K562 (cell line): ENCODE results near the gene MRPL55. TPM values are rescaled to one million over a fixed set of nuclear protein-coding genes. Genes with fewer than 3 reads are reported as not detected.

ENCODE experiments used
- CBX5 ChIP-seq: IDR thresholded peaks from 2 replicates; pipeline ENCODE4 v1.6.1; 2014; ENCODE audit warnings: low read depth, borderline replicate concordance
- DEAF1 ChIP-seq: fragments of 450-650 bp; formaldehyde crosslinking; IDR thresholded peaks from 2 replicates; pipeline ENCODE4 v1.4.0; 2020; ENCODE audit warnings: mild to moderate bottlenecking, moderate library complexity
- ERF ChIP-seq: fragments of 450-650 bp; formaldehyde crosslinking; IDR thresholded peaks from 2 replicates; pipeline ENCODE4 v1.4.0; 2020; ENCODE audit warnings: mild to moderate bottlenecking, mixed read lengths
- FOSL1 ChIP-seq: fragments of 200-800 bp; sonication (Bioruptor generic); conservative IDR thresholded peaks from 2 replicates; pipeline ENCODE4 v1.6.1; 2016; ENCODE audit warnings: missing genetic modification characterization, missing compliant biosample characterization
- HINFP ChIP-seq: fragments of 450-650 bp; conservative IDR thresholded peaks from 2 replicates; pipeline ENCODE4 v1.6.1; 2016; ENCODE audit warnings: missing genetic modification characterization, low read depth, mild to moderate bottlenecking, control low read depth, missing compliant biosample characterization
- ILF3 ChIP-seq: fragments of 450-650 bp; IDR thresholded peaks from 2 replicates; pipeline ENCODE4 v1.6.1; 2018; ENCODE audit warnings: antibody characterized with exemption, mild to moderate bottlenecking, moderate library complexity, borderline replicate concordance
- MTA1 ChIP-seq: fragments of 450-650 bp; IDR thresholded peaks from 2 replicates; pipeline ENCODE4 v1.6.1; 2017; ENCODE audit warnings: borderline replicate concordance
- NELFE ChIP-seq: IDR thresholded peaks from 2 replicates; pipeline ENCODE4 v1.6.1; 2011; ENCODE audit warnings: mild to moderate bottlenecking; ENCODE audit not compliant: insufficient read depth, insufficient read length
- NONO ChIP-seq, 2 experiments: fragments of 200-400 bp in 1 of 2; fragments of 450-650 bp in 1 of 2; formaldehyde crosslinking in 1 of 2; IDR thresholded peaks; 2 replicates each; pipeline ENCODE4 v1.6.1; 2017; ENCODE audit warnings: low read depth in 2 of 2, mild to moderate bottlenecking in 2 of 2, moderate library complexity in 2 of 2, low read length in 1 of 2
- XRCC4 ChIP-seq: IDR thresholded peaks from one replicate; pipeline ENCODE4 v1.6.1; 2011; ENCODE audit not compliant: insufficient read depth, insufficient read length; ENCODE audit errors: extremely low read depth
- ZNF41 ChIP-seq: fragments of 250-450 bp; sonication (Bioruptor Pico); conservative IDR thresholded peaks from 2 replicates; pipeline ENCODE4 v1.4.0; 2020; ENCODE audit warnings: mild to moderate bottlenecking
- polyA plus RNA-seq, 8 experiments: library from polyadenylated mRNA; depleted of rRNA in 4 of 8; stranded (reverse) in 5 of 8; unstranded in 3 of 8; fragments of >200 nt; fragmentation: Nextera tagmentation in 2 of 8; fragmentation: Illumina TruSeq in 1 of 8; extraction: Ambion mirVana in 2 of 8; extraction: Trizol in 1 of 8; gene quantifications; 2 replicates each; pipeline versions ENCODE4 v1.2.1 to v1.2.3, GENCODE V29; 2011 to 2014; ENCODE audit warnings: inconsistent platforms in 1 of 8, missing spikeins in 1 of 8
- total RNA-seq, 7 experiments: library from RNA; depleted of rRNA in 6 of 7; stranded (reverse); fragments of >200 nt in 6 of 7; fragmentation: Illumina TruSeq in 2 of 7; extraction: Trizol in 2 of 7; gene quantifications; 2 replicates each; pipeline versions ENCODE4 v1.2.1 to v1.2.3, GENCODE V29; 2011 to 2021; ENCODE audit warnings: low replicate concordance in 1 of 7
- TF ChIP-seq, protein P1 (sequence below): fragments of 450-650 bp; formaldehyde crosslinking; IDR thresholded peaks from 2 replicates; pipeline ENCODE4 v1.4.0; 2020; ENCODE audit warnings: mild to moderate bottlenecking, moderate library complexity
- TF ChIP-seq, protein P2 (sequence below): fragments of 450-650 bp; IDR thresholded peaks from 2 replicates; pipeline ENCODE4 v1.6.1; 2016; ENCODE audit warnings: low read depth

MRPL55 gene
- total and polyA plus RNA-seq, 9 of the 15 experiments (the other 6 are each of a cell fraction or from before 2014, with no cell fraction given), result 34.9 to 228 (median 81.0) TPM

DNA sequence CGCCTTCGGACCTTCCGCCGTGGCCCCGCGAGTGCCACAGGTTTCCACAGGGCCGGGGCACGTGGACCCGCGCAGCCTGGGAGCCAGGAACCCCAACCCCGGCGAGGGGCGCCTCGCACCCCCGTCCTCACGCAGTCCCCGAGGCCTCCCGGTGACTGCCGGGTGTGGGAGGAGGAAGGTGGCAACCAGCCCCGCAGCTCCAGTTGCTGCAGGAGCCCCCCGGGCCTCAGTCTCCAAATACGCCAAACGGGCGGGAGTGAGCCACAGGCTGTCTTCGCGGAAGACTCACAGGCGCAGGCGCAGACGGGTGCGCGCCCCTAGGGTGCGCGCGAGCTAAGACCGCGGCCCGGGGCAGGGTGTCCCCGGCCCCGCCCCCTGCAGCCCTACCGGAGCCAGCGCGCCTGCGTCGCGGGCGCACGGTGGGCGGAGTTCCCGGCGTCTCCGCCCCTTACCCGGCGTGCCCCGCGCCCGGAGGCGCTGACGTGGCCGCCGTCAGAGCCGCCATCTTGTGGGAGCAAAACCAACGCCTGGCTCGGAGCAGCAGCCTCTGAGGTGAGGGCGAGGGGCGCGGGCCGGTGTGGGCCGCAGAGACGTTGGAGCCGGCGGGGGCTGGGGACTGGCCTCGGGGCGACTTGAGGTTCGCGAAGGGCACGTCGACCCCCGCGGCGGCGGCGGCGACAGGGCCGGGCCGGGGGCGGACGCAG lies 26.7 kb downstream of the MRPL55 start, which contains the start of gene ARF1 (continued):
- TF ChIP-seq XRCC4, result no peak
- TF ChIP-seq NELFE, result no peak
- TF ChIP-seq, protein P1, sequence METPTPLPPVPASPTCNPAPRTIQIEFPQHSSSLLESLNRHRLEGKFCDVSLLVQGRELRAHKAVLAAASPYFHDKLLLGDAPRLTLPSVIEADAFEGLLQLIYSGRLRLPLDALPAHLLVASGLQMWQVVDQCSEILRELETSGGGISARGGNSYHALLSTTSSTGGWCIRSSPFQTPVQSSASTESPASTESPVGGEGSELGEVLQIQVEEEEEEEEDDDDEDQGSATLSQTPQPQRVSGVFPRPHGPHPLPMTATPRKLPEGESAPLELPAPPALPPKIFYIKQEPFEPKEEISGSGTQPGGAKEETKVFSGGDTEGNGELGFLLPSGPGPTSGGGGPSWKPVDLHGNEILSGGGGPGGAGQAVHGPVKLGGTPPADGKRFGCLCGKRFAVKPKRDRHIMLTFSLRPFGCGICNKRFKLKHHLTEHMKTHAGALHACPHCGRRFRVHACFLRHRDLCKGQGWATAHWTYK (CRISPR knock-in tag), result peak; percentile 96
- TF ChIP-seq HINFP, result no peak
- peak; percentile 73 for TF ChIP-seq FOSL1 (tag)
- peak in 1 of 2 experiments; percentile 90; a peak in 3 of 4 replicates for TF ChIP-seq NONO (IDR thresholded peaks at IDR 0.05; ENCODE audit: low read depth in 2 of 2, low read length in 1 of 2)
- 0 out of 2 replicates have a peak, but pooled peaks have one; percentile 63 for TF ChIP-seq ZNF41 (CRISPR knock-in tag)
- TF ChIP-seq MTA1, result no peak
- TF ChIP-seq, protein P2, sequence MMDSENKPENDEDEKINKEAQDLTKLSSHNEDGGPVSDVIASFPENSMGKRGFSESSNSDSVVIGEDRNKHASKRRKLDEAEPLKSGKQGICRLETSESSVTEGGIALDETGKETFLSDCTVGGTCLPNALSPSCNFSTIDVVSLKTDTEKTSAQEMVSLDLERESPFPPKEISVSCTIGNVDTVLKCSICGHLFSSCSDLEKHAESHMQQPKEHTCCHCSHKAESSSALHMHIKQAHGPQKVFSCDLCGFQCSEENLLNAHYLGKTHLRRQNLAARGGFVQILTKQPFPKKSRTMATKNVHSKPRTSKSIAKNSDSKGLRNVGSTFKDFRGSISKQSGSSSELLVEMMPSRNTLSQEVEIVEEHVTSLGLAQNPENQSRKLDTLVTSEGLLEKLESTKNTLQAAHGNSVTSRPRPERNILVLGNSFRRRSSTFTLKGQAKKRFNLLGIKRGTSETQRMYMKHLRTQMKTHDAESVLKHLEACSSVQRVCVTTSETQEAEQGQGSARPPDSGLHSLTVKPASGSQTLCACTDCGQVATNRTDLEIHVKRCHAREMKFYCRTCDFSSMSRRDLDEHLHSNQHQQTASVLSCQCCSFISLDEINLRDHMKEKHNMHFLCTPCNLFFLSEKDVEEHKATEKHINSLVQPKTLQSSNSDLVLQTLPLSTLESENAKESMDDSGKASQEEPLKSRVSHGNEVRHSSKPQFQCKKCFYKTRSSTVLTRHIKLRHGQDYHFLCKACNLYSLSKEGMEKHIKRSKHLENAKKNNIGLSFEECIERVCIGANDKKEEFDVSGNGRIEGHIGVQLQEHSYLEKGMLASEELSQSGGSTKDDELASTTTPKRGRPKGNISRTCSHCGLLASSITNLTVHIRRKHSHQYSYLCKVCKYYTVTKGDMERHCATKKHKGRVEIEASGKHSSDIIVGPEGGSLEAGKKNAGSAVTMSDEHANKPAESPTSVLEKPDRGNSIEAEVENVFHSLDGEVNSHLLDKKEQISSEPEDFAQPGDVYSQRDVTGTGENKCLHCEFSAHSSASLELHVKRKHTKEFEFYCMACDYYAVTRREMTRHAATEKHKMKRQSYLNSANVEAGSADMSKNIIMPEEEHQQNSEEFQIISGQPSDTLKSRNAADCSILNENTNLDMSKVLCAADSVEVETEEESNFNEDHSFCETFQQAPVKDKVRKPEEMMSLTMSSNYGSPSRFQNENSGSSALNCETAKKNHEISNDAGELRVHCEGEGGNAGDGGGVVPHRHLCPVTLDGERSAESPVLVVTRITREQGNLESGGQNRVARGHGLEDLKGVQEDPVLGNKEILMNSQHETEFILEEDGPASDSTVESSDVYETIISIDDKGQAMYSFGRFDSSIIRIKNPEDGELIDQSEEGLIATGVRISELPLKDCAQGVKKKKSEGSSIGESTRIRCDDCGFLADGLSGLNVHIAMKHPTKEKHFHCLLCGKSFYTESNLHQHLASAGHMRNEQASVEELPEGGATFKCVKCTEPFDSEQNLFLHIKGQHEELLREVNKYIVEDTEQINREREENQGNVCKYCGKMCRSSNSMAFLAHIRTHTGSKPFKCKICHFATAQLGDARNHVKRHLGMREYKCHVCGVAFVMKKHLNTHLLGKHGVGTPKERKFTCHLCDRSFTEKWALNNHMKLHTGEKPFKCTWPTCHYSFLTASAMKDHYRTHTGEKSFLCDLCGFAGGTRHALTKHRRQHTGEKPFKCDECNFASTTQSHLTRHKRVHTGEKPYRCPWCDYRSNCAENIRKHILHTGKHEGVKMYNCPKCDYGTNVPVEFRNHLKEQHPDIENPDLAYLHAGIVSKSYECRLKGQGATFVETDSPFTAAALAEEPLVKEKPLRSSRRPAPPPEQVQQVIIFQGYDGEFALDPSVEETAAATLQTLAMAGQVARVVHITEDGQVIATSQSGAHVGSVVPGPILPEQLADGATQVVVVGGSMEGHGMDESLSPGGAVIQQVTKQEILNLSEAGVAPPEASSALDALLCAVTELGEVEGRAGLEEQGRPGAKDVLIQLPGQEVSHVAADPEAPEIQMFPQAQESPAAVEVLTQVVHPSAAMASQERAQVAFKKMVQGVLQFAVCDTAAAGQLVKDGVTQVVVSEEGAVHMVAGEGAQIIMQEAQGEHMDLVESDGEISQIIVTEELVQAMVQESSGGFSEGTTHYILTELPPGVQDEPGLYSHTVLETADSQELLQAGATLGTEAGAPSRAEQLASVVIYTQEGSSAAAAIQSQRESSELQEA, result no peak
- TF ChIP-seq ILF3, result peak; percentile 94; the same call in 1 of the 2 replicates
- peak; percentile 95 for TF ChIP-seq ERF (CRISPR knock-in tag)
- TF ChIP-seq DEAF1, result 0 out of 2 replicates have a peak, but pooled peaks have one; percentile 7
- TF ChIP-seq CBX5, result no peak
